Duodenal mucosa (tissue), 2 donors: Measurements from ENCODE around the gene NLRP1.

Source experiments
- H3K27ac ChIP-seq: one replicate; pipeline ENCODE4 v1.7.0; 2013; ENCODE audit warnings: low read depth, low read length
- H3K27me3 ChIP-seq, 2 donors: one replicate each; pipeline ENCODE4 v1.7.0; 2013; ENCODE audit warnings: low read length in 2 of 2, control low read depth in 1 of 2; ENCODE audit not compliant: insufficient read depth in 2 of 2, control insufficient read depth in 1 of 2
- H3K36me3 ChIP-seq, 2 donors: one replicate each; pipeline ENCODE4 v1.7.0; 2013; ENCODE audit warnings: low read length in 2 of 2, control low read depth in 1 of 2; ENCODE audit not compliant: insufficient read depth in 2 of 2, control insufficient read depth in 1 of 2
- H3K4me1 ChIP-seq, 2 donors: one replicate each; pipeline ENCODE4 v1.7.0; 2013; ENCODE audit warnings: low read length in 2 of 2, control low read depth in 1 of 2; ENCODE audit not compliant: insufficient read depth in 2 of 2, control insufficient read depth in 1 of 2
- H3K4me3 ChIP-seq, 2 donors: one replicate each; pipeline ENCODE4 v1.7.0; 2013; ENCODE audit warnings: low read length in 2 of 2, low read depth in 1 of 2
- H3K9ac ChIP-seq, 2 donors: one replicate each; pipeline ENCODE4 v1.7.0; 2013; ENCODE audit warnings: low read length in 2 of 2, low read depth in 1 of 2
- H3K9me3 ChIP-seq, 2 donors: one replicate each; pipeline ENCODE4 v1.7.0; 2013; ENCODE audit warnings: low read length in 2 of 2, control low read depth in 1 of 2; ENCODE audit not compliant: control insufficient read depth in 1 of 2

Gene NLRP1

DNA sequence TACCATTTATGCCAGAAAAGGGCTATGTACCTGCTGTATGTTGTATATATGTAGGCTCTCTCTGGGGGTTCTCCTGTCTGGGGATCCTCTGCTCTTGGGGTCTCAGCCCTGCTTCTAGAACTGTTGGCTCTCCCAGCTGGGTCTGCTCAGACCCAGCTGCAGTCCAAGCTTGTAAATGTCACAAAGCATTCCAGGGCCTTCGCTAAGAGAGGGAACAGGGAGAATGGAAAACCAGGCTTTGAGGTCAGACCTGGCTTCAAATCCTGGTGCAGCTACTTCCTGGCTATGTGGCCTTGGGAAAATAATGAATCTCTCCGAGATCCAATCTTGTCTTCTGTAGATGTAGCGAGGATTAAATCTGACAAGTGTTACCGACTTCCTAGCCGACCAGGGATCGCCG lies 44.0 kb downstream of the NLRP1 start:
- Histone ChIP-seq H3K27ac (no peak overlapping the region), H3K4me1 (no peaks in the 10 kb centered on the region), H3K9ac (no peak overlapping the region), H3K4me3 (no peak overlapping the region), H3K9me3 (no peaks in the 10 kb centered on the region), H3K27me3 (no peaks in the 10 kb centered on the region), H3K36me3 (peaks cover 0 to 43% of the 10 kb centered on the region in 2 donors)

DNA sequence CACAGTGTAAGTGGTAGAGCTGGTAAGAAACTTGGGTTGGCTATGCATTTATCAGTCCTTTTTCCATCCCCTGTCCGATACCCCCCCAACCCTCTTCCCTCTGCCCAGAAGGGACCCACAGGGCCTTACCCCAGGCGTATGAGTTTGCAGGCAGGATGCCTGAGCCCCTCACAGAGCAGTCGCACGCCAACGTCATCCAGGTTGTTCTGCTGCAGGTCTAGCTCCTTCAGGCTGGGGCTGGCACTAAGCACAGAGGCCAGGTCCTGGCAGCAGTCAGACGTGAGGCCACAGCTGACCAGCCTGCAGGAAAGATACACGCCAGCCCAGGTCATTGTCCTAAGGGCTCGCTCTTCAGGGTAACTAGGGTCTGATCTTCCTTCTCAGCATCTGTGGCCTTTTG lies 45.0 kb downstream of the NLRP1 start:
- H3K27me3 ChIP-seq, result no peaks in the 10 kb centered on the region
- H3K36me3 ChIP-seq, result peaks cover 0 to 42% of the 10 kb centered on the region in 2 donors
- H3K9ac ChIP-seq, result no peak overlapping the region
- H3K4me1 ChIP-seq, result no peaks in the 10 kb centered on the region
- no peak overlapping the region for H3K4me3 ChIP-seq
- H3K9me3 ChIP-seq, result no peaks in the 10 kb centered on the region
- no peak overlapping the region for H3K27ac ChIP-seq

DNA sequence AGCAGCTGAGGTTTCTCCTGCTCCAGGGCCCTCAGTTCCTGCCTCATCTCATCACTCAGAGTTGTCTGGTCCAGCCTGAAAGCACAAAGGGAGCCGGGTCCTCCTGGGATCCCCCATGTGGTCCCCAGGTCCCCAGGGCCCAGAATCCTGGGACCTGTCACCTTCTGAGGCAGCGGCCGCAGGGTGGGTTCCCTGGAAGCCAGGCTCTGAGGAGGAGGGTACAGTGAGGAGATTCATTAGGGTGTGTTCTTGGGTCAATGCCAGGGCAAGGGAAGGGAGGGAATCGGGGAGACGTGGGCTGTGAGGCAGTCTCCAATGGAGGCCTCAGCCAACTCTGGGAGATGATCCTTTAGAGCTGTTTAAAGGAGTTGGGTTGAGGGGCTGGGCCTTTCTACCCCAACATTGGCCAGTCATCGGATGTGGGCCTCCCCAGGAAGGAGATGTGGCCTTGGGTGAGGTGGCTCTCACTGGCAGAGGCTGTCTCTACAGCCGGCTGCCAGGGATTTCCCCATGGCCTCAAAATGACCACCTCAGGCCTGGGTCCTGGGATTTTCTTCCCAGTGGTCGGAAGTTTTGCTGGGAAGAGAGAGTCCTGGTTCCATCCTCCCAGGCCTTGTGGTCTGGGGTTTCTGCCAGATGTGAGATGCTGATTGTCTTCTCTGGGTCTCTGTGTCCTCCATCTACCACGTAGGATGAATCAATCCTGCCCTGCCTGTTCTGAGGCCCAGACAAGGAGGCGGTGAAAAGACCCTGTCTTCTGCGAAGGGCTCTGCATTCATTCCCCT lies 47.3 kb downstream of the NLRP1 start:
- H3K27ac ChIP-seq, result no peak overlapping the region

DNA sequence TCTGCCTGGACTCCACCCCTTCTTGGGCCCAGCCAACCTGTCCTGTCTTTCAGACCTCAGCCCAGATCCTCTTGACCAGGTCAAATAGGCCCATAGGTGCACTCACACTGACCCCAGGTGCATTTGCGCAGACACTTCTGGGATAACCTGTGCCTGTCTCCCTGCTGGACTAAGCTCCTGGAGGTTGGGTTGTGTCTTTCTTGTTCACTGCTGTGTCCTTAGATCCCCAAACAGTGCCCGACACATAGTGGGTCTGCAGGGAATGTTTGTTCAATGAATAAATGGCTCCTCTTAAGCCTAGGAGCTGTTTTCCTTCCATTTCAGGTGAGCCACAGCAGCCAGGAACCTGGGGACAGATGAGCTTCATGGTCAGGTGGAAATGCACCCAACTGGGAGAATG lies 48.9 kb downstream of the NLRP1 start:
- Histone ChIP-seq H3K27ac (no peak overlapping the region), H3K4me1 (no peaks in the 10 kb centered on the region), H3K36me3 (peaks cover 2 to 37% of the 10 kb centered on the region in 2 donors), H3K9me3 (no peaks in the 10 kb centered on the region), H3K27me3 (no peaks in the 10 kb centered on the region), H3K9ac (no peak overlapping the region), H3K4me3 (no peak overlapping the region)

More for the DNA sequence above, 47.3 kb downstream of the NLRP1 start:
- Histone ChIP-seq H3K9me3 (no peaks in the 10 kb centered on the region), H3K36me3 (peaks cover 0 to 39% of the 10 kb centered on the region in 2 donors), H3K4me1 (no peaks in the 10 kb centered on the region), H3K4me3 (no peak overlapping the region), H3K27me3 (no peaks in the 10 kb centered on the region), H3K9ac (no peak overlapping the region)

DNA sequence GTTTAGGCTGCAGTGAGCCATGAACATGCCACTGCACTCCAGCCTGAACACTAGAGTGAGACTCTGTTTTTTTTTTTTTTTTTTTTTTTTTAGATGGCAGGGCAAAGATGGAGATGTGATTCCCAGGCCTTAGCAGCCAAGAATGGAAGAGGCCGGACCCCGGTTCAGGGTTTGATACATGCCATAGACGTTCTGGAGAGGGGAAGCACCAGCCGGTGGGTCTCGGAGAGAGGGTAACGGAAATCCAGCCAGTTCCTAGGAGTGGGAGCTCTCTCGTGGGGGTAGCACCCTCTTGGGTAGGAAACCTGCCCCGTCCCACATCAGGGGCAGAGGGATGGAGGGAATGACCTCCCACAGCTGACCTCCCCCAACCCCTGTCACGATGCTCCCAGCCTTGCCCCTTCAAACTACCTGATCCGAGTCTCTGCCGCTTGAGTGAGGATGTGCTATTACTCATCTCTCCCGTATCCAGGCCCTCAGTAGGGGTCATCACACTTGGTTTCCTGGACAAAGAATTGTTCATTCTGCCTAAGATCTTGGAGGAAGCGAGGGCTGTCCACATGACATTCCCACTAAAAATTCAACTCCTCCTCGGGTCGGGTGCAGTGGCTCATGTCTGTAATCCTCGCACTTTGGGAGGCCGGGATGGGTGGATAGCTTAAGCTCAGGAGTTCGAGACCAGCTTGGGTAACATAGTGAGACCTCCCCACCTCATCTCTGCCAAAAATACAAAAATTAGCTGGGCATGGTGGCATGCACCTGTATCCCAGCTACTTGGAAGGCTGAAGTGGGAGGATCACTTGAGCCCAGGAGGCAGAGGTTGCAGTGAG lies 50.6 kb downstream of the NLRP1 start:
- Histone ChIP-seq H3K9ac (no peak overlapping the region), H3K27me3 (no peaks in the 10 kb centered on the region), H3K4me3 (no peak overlapping the region), H3K36me3 (peaks cover 7 to 26% of the 10 kb centered on the region in 2 donors), H3K4me1 (no peaks in the 10 kb centered on the region), H3K9me3 (no peaks in the 10 kb centered on the region), H3K27ac (no peak overlapping the region)

DNA sequence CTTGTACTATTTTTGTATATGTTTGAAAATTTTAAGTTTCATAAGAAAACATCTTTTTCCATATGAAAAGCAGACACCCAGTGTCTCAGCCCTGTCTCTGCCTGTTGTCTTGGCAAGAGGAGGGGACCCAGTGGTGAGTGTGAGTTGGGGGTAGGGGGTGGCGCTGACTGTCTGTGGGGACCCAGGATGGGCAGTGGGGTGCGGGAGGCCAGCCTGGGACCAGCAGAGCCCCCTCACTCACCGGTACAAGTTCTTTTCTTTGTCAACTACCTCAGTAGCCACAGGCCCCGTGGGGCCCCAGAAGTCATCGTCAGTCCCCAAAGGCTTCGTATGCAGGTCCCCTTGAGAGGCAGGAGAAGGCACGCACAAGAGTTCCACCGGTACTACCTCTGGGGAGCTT lies 51.7 kb downstream of the NLRP1 start:
- no peaks in the 10 kb centered on the region for H3K4me1 ChIP-seq
- no peak overlapping the region for H3K4me3 ChIP-seq
- H3K27ac ChIP-seq, result no peak overlapping the region
- no peaks in the 10 kb centered on the region for H3K27me3 ChIP-seq
- H3K36me3 ChIP-seq, result peaks cover 7 to 26% of the 10 kb centered on the region in 2 donors
- no peak overlapping the region for H3K9ac ChIP-seq
- no peaks in the 10 kb centered on the region for H3K9me3 ChIP-seq

DNA sequence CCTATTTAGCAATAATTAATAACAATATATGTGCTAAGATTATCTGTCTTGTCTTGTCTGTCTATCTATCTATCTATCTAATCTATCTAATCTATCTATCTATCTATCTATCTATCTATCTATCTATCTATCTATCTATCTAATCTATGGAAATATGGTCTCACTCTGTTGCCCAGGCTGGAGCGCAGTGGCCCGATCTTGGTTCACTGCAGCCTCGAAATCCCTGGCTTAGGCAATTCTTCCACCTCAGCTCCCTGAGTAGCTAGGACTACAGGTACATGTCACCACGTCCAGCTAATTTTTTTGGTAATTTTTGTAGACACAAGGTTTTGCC lies 53.3 kb downstream of the NLRP1 start:
- Histone ChIP-seq H3K36me3 (peaks cover 7 to 27% of the 10 kb centered on the region in 2 donors), H3K9me3 (no peaks in the 10 kb centered on the region), H3K27me3 (no peaks in the 10 kb centered on the region), H3K4me3 (no peak overlapping the region), H3K9ac (no peak overlapping the region), H3K4me1 (no peaks in the 10 kb centered on the region), H3K27ac (no peak overlapping the region)

DNA sequence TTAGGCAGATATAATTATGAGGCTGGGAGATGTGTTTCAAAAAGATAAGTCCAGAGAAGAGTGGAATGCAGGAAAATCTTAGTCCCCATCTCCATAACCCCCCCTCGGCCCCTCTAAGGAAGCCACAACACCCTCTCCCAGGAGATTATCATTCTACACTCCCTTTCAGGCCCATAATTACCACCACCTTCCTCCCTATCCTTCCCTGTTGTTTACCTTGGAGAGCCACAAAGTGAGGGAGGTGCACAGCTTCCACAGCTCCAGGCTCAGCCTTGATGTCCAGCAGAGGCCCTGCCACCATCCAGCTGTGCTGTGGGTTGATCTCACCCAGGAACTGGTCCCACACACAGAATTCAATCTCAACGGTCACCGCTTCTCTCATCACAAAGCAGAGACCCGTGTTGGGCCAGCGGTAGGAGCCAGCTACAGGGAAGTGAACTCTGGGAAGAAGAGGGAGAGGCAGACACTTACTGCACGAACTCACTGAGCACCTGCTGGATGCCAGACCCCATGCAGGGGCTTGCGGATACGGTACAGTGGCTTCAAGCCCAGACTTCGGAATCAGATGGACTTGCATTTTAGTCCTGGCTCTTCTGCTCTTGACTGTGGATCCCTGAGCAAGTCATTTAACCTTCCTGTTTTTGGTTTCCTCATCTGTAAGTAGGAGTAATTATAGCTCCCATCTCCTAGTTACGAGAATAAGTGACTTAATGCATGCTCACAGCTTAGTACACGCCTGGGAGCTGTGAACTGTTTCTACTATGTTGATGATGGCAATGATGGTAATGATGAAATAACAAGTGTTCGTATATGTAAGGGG lies 53.8 kb downstream of the NLRP1 start:
- H3K4me3 ChIP-seq, result no peak overlapping the region
- no peaks in the 10 kb centered on the region for H3K9me3 ChIP-seq
- no peak overlapping the region for H3K9ac ChIP-seq
- H3K27me3 ChIP-seq, result no peaks in the 10 kb centered on the region
- peaks cover 7 to 25% of the 10 kb centered on the region in 2 donors for H3K36me3 ChIP-seq
- no peak overlapping the region for H3K27ac ChIP-seq
- no peaks in the 10 kb centered on the region for H3K4me1 ChIP-seq

DNA sequence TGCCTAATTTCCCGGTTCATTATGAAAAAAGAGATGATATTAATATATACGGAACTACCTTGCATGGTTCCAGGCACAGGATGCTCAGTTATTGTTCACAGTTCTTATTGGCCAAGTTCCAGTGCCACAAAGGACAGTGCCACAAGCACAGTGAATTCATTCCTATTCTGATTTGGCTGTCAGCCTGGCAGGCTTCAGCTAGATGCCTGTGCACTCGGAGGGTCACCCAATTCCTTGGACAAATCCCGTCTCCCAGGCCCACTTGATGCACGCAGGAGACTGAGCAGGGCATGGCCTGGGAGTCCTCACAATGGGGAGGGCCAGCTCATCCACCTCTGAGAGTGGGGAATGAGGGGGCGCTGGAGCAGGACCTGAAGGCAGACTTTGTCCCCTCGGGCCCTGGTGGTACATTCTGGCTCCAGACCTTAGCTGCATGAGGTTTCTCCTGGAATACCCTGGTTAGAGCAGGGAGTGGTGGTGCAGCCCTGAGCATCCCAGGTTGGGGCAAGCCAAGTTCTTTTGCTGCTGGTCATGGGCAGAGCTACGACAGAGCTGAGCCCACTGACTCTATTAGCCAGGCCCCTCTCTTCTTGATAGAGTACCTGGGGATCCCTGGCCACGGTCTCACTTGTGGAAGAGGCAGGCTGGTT lies 56.6 kb downstream of the NLRP1 start:
- peaks cover 7 to 22% of the 10 kb centered on the region in 2 donors for H3K36me3 ChIP-seq
- no peak overlapping the region for H3K27ac ChIP-seq

More for the DNA sequence above, 56.6 kb downstream of the NLRP1 start:
- Histone ChIP-seq H3K4me3 (no peak overlapping the region), H3K4me1 (no peaks in the 10 kb centered on the region), H3K27me3 (no peaks in the 10 kb centered on the region), H3K9ac (no peak overlapping the region), H3K9me3 (no peaks in the 10 kb centered on the region)
